Measurements from ENCODE around the gene FBXW4. TPM values are rescaled to one million over a fixed set of nuclear protein-coding genes. Genes with fewer than 3 reads are reported as not detected.

The FBXW4 gene
- polyA plus RNA-seq, 3 donors: 53.9 to 62.9 (median 56.9) TPM

DNA sequence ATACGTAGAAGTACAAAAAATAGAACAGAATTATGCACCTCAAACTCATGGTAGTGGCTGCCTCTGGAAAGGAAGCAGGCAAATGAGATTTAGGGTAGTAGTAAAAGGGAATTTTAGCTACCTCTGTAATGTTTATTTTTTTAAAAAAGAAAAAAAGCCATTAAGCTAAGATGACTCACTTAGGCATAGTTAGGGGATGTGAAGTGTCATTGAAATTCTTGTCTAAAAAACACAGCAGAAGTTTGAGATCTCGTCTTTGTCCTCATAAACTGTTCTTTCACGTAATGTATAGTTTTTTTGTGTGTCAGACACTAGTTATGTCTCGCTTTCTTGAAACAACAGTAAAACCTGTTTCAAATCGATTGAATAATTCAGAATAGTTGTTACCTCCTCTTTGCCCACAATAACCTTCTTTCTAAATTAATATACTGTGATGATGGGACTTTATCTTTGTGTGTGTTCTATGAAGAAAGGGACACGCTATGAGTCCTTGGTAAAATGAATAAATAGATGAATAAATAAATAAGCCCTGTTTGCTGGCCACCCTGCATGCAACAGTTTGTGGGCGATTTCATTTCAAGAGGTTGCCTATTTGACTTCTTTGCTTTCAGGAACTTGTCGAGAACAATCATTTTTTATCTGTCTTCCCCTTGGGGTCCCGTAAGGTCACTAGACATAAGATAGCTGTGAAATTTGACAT lies 14.5 kb upstream of the FBXW4 start:
- no peak for DNase-seq

DNA sequence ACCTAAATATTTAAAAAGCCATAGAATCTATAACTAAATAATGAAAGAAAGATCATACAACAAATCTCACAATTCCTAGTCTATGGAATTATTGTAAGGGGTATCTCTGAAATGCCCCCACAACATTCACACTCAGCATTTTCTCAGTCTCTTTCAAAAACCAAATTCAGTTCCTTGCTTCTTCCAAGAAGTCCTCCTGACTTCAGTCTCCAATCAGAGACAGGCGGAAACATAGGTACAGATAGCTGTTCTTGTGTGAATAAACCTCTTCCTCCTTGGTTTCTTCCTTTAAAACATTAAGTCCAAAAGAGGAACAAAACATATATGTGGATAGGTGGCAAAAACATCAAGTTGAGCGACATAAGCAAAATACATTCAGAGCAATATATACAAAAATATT lies 13.9 kb upstream of the FBXW4 start:
- DNase-seq: no peak

GRCh38 chr10:101708073-101708472 lies 13.1 kb upstream of the FBXW4 start:
- no peak for DNase-seq

GRCh38 chr10:101704331-101704730 lies 9.4 kb upstream of the FBXW4 start:
- no peak for DNase-seq

DNA sequence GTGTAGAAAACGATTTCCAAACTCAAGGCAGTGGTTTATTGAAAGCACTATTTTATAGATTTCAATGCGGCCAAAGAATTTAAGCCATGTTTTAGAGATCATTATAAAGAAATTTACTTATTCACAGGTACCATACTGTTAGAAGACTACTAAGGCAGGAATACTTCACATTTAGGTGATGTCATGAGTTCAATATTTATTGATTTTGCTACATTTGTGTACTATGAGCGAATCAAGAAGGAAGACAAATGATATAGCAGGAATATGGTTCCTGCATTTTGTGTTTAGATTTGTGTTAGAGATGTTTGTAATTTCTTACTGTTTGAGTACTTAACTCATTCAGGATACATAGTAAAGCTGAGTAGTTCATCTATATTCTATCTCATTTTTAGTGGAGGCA lies 1.7 kb upstream of the FBXW4 start:
- DNase-seq: no peak

DNA sequence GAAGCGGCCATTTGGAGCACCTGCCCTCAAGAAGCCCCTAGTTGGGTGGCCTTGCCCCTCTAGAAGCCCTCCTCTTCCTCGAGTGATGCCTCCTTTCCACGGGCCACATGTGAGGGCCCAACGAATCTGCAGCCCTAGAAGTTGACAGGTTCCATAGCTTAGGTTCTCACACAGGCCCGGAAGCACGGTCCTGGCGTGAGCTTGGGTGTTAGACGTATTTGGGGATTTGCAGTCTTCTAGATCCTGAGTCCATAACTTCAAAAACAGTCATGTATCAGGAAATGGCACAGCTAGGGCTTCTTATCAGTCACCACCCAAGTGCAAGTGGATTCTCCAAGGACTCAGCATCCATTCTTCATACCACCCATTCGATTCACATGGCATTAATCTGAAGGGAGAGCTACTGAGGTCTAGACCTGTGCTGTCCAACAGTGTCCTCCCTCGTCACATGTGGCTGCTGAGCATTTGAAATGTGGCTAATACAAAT lies 477 bp upstream of the FBXW4 start:
- no peak for DNase-seq

DNA sequence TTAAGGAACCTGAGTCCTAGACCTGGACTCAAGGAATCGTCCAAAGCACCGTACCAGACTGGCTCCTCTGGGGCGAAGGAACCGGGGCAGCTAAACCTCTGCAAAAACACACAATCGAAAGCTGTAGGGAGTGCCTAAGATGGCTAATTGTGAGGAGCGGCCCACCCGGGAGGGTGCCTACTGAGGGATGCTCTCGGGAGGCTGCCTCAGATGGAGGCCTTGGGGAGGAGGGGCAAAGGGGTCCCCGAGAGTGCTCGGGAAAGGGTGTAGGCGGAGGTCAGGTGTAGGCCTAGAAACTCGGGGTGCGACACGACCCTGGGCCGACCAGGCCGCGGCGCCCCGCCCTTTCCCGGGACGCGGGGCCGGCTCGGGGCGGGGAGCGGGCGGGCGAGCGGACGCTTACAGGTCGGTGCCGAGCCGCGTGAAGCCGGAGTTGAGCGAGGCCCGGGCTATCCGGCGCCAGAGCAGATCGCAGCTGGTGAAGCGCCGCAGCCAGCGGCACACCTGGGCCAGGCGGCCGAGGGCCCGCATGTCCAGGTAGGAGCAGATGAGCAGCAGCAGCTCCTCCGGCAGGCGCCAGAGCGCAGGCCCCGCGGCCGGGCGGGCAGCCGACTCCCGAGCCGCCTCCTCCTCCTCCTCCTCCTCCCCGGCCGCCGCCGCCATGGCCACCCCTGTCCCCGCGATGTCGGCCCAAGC lies 844 bp downstream of the FBXW4 start:
- DNase-seq: peak; percentile 59

DNA sequence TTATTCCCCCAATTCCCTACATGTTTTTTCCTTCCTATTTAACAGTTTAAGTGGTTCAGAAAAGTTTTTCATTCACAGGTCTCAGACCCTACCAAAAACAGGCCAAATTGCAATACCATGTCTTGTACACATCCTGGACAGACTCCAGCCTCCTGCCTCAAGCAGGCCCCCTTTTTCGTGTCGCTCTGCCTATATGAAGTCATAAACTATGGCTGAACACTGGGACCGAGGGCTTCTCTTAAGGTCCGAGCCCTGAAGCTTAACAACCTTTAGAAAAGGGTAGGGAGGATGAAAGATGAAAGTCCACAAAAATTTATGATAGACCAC lies 1.4 kb downstream of the FBXW4 start:
- no peak for DNase-seq

GRCh38 chr10:101691081-101691480 lies 3.9 kb downstream of the FBXW4 start:
- DNase-seq: no peak

- DNase-seq: no peak
Measured at GRCh38 chr10:101690461-101690860, 4.5 kb downstream of the FBXW4 start.

- DNase-seq: no peak
Measured at GRCh38 chr10:101687071-101687658, 7.8 kb downstream of the FBXW4 start.

DNA sequence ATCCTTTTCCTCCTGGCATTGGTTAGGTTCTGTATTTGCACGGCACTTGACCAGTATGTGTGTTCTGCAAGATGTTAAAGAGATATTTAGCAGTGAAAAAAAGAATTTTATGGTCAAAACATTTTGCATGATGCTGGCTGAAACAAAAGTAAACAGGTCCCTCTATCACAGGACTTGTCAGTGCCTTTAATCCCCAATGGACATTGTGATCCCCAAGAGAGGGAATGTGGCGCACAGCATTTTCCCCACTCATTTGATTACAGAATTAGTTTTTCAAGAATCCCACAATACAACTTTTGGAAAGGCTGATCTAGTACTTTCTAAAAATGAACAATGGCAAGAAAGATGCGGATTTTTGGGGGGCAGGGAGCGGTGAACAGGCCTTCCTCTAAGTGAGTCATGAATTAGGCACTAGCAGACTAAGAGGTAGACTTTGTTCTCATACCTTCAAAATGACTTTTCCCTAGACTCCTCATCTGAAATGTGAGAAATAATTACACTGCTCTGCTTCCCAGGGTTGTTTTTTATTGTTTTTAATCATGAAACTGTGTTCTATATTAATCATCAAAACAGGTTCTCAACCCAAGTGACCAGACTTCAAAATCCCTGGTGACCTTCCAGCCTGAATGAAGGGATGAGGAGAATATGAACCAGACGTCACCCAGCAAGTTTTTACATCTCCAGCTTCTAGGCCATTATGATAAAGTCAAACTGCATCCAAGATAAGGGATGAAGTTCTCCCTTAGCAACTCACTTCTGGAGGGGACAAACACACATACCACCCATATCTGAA lies 8.6 kb downstream of the FBXW4 start:
- DNase-seq: no peak

DNA sequence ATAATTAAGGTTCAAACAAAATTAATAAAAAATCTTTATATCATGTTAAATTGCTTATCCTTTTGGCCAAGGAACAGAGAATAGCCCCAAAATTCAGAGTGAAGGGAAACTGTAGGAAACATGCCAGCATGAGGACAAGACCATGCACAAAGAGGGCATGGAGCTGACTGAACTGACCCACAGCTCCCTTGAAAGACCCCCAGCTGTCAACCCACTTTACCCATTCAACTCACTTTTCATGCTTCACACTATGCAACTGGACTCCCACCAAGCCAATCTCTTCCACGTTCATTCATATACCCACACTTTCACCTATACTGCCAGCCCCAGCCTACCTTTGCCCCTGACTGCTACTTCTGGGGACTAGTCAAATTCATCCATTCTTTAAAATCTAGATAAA lies 10.2 kb downstream of the FBXW4 start:
- DNase-seq: no peak

DNA sequence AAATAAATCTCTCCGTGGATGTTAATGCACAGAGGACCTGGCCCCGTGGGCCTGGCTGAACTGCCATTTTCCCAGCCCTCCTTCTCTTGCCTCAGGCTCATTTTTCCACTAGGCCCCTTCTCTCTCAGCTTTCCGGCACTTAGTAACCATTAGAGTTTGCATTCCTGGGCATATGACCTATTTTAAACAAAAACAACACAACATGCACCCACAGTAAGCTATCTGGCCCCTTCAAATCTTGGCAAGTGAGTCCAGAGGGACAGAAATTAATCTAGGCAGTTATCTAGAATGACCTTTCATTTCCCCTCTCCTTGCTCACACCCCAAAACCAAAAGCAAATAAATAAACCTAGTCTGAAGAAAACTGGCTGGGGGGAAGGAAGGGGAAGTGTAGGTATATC lies 11.7 kb downstream of the FBXW4 start:
- no peak for DNase-seq

GRCh38 chr10:101682172-101682825 lies 12.7 kb downstream of the FBXW4 start:
- no peak for DNase-seq

DNA sequence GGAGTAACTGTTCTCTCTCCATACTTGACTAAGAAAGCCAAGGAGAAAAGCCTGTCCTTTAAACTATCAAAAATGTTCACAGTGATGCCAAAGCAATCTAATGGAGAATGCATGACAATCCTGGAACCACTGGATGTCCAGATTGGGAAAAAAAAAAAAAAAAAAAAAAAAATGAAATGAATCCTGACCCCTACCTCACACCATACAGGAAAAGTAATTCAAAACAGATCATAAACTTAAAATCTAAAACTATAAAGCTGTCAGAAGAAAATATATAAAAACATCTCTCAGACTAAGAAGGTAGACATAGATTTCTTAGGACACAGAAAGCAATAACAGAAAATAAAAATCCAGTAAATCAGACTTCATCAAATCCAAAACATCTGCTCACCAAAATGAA lies 18.4 kb downstream of the FBXW4 start:
- DNase-seq: no peak

DNA sequence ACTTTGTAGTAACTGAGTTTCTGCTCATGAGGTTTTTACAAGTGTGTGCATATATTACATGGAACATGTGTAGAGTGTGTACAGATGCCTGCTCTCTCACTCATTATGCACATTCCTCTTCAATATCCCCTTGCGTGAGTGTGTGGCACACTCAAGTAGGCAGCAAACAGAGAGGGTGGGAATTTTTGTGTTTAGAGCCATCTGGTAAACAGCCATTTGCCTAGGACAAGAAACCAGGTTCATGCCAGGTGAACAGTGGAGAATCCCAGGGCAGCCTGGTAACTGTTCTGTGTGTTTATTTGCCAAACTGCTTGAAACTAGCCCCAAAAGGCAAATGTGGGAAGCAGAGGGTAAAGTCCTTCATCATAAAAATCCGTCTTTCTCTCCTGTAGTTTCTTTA lies 19.9 kb downstream of the FBXW4 start:
- no peak for DNase-seq

- no peak for DNase-seq
Measured at GRCh38 chr10:101672536-101672935, 22.4 kb downstream of the FBXW4 start.

GRCh38 chr10:101671453-101671852 lies 23.5 kb downstream of the FBXW4 start:
- no peak for DNase-seq

GRCh38 chr10:101670635-101671034 lies 24.3 kb downstream of the FBXW4 start:
- DNase-seq: no peak

- no peak for DNase-seq
Measured at GRCh38 chr10:101669181-101669580, 25.8 kb downstream of the FBXW4 start.

DNA sequence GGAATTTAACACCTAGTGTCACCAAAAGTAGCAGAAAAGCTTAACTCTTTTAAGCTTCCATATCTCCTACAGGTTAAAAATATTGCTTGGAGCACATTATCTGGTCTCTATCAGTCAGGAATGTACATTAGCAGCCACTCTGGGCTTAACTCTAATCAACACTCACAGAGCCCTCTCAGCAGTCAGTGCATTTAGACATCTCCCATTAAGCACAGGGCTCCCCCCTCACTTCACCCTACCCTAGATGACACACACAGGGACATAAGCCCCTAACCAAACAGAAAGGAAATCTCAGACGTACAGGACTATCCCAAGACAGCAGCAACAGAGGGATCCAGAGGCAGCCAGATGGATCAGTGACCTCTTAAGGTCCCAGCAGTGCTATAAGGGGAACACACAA lies 26.4 kb downstream of the FBXW4 start:
- no peak for DNase-seq
